ENCODE results near the gene NRIP1.

NRIP1 gene

DNA sequence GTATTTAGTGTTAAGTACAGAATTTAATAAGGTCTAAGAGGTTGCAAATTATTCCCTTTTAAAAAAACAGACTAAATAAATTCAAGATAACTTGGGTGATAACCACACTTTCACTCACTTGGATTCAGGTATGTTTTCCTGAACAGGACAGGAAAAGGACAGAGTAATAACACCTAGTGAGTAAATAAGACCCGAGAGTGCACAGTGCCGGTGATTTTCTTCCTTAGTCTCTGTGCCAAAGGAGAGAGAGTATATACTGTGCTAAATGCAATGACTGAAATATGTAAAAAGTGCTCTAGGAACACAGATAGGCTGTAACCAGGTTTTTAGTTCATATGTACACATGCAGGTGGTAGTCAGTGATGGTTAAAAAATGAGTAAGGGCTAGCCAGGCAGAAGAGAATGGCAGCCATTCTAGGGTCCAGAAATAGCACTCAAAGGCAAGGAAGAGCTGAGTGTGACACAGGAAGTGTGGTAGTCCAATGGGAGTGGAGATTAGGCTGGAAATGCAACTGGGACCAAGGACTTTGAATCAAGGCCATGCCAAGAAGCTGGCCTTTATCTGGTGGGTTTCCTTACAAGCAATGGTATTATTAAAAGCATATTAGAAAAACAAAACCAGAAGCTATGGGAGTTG, 58.1 kb downstream of the NRIP1 start:
- DNase-seq = peak in 1 of 14 donors; percentile 49

DNA sequence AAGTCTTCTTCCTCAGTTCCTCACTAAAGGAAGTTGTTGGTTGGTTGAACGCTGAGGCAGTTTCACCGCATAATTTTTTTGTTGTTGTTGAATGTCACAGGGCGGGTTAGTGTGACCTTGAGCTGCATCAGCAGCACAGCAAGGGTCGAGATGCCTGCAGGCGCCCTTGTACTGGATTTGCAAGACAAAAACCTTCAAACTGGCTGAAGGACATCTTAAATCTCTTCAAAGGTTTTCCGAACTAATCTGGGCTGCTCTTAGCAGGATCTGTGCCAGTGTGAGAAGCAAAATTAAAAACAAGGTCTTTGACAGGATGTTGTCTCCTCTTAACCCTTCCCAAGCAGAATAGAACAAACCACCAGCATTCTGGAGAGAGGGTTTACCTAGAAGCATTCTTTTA, 59.4 kb downstream of the NRIP1 start:
- DNase-seq = peak in 4 of 14 donors; percentile 6 to 61 (median 17)

DNA sequence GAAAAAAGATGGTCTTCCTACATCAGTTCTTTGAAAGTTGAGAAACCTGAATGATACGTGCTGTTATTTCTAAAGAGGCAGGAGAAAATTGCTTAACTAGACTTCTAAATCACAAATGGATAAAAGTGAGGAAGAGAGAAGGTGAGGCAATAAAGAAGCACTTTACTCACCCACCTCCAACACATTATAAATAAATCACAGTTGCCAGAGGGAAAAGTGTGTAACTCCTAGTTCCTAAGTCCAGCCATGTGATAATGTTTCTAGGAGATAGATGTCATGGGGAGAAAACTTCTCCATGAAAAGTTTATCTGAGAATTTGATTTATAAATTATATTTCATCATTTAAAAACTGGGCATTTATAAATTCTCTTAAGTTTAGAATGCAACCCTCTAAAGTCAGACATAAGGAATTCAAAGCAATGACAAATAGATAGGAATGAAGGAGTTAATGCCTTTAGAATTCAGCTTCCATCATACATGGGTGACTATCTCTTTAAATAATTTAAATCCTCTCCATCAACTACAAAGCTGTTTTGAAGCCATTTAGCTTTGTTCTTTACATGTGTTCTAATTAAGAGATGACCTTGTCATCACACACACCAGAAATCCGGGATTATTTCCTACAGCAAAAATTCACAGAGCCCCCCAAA, 60.0 kb downstream of the NRIP1 start:
- DNase-seq = peak in 1 of 14 donors; percentile 27

DNA sequence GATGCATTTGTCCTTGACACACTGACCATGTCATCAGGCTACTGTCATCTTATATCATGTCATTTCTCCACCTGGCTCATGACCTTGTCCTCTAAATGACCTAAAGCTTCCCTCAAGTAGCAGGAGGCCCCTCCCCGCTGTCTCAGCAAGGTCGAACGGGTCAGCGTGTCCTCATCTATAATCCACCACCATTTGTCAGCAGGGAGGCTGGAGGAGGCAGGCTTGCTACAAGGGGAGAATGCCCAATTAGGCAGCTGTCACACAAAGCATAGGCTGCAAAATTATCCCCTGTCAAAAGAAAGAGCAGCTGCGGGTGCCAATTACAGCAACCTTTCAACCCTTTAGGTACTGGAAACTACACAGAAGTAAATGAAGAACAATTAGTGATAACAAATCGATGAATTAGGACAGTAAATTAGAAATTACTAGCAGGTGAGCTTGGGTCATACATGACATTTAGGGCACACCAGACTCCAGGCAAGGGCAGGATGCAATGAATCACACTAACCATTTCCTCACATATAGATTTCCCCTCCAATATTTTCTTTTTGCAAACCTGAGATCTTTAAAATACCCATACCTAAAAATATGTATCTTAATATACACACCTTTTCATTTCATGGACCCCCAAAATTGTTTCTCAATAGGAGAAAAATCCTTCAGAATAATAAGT, 61.2 kb downstream of the NRIP1 start:
- peak in 2 of 14 donors; percentile 13 to 46 for DNase-seq

DNA sequence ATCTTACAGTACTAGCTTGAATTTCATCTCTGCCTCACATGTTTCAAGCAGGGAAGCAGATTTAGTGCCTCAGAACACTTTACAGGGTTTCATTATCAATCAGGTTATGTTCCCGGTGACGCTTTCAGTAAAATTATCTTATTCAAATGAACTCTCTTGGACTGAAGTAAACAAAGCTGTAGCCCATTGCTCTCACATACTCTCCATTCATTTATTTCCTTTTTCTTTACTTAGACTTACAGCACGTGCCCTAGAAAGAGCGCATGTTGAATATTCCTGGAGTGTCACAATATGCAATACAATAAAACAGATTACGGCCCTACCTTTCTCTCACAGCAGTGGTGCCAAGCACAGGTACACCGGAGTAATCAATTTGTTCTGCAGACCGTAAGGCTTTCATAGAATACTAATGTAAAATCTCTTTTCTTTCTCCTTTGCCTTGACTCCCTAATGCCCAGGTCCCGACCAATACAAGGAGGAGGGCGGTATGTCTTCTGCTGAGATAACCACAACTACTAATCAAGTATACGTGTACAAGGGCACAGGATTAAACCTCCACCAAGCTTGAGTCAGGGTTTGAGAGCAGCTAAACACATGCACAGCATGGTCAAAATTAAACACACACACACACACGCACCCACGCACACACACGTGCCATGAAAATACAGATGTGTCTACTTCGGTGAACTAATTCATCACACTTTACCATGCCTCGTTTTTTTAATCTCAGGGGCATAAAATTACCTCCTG, 62.8 kb downstream of the NRIP1 start:
- DNase-seq = peak in 1 of 14 donors; percentile 62

DNA sequence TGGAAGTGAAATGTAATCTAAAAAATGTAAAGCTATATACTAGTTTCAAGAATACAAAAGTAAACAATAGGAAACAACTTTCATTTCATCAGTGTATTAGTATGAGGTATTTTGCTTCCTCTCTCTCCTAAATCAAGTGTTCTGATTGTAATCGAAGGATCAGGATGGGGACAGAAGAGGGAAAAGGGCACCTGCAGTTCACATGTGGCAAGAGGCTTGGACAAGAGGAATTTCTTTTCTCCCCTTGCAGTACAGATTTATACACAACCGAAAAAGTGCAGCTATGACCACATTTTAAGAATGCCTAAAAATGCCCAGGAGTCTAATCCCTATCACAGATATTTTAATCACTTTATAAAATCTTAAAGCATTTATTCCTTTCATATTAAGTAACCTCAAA, 63.7 kb downstream of the NRIP1 start:
- DNase-seq = no peak

DNA sequence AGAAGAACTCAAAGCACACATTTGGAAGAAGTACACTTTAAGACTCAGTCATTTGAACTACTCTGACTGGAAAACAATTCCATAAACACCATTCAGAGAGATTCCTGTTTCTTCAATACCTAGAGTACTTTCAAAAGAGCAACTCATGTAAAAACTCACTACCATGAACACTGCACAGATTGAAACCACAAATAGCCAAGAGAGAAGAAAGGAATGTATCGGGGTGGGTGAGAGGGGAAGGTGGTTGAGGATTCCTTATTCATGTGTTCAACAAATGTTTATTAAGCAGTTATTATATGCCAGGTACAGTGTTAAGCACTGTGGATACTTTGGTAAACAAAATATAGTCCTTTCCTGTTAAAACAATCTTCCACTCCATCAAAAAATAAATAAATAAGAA, 64.7 kb downstream of the NRIP1 start:
- no peak for DNase-seq

DNA sequence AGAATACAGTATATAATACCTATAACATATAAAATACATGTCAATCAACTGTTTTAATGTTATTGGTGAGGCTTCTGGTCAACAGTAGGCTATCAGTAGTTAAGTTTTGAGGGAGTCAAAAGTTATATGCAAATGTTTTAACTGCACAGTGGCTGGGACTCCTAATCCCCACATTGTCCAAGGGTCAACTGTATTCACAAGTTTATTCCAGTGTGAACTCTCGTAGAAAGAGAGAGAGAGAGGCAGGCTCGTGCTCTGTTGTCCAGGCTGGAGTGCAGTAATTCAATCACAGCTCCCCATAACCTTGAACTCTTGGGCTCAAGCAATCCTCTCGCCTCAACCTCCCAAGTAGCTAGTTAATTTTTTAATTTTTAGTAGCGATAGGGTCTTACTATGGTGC, 66.0 kb downstream of the NRIP1 start:
- no peak for DNase-seq

DNA sequence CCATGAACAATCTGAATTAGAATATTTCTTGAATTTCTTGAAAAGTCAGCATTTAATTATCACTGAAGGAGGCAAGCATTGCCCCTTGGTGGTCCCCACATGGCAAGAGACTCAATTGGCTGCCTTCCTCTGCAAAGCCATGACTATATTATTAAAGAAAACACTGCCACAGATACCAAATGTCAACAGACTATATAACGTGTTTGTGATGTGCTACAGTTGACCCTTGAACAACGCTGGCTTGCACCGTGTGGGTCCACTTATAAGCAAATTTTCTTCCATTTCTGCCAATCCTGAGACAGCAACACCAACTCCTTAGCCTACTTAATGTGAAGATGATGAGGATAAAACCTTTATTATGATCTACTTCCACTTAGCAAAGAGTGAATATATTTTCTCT, 66.5 kb downstream of the NRIP1 start:
- no peak for DNase-seq

DNA sequence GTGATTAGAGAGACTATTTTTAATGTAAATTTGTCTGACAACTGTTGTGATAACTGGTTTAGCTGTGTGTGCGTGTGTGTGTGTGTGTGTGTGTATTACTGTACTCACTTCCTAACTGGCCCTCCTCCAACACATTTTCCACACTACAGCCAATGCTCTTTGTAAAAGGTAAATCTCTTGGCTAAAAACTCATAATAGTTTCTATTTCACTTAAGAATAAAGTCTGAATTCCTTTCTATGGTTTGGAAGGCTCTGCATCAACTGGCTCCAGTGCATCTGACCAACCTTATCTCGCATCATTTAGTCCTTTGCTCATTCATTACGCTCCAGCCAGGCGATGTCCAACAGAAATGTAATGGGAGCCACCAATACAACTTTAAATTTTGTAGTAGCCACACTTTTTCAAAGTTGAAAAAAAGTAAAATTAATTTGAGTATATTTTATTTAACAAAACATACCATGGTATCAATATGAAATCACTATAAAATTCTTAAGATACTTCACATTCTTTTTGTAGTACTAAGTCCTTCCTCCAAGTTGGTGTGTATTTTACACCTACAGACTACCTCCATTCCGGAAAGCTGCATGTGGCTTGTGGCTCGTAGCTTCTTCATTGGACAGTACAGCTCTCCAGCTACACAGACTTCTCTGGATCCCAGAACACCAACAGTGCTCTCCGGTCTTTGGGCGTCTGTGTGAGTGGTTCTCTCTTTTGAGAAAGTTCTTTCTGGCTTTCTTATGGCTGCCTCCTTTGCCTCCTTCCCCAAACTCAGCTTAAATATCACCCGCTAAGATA, 68.9 kb downstream of the NRIP1 start:
- no peak for DNase-seq

DNA sequence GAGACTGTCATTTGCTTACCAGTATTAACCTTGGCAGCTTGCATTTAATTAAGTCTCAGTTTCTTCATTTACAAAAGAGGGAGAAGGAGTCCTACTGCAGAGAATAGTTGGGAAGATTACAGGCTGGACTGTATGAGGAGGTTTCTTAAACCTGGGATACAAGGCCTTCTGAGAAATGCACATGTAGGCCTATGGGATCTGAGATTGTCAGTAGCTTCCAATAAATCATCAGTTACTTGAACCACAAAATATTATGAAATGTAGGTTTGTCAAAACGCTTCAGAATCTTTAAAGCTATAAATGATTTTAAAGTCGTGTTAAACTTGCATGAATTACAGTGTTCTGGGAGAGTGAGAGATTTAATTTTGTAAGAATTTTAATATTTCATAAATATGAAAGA, 69.6 kb downstream of the NRIP1 start:
- DNase-seq = peak in 1 of 14 donors; percentile 4

DNA sequence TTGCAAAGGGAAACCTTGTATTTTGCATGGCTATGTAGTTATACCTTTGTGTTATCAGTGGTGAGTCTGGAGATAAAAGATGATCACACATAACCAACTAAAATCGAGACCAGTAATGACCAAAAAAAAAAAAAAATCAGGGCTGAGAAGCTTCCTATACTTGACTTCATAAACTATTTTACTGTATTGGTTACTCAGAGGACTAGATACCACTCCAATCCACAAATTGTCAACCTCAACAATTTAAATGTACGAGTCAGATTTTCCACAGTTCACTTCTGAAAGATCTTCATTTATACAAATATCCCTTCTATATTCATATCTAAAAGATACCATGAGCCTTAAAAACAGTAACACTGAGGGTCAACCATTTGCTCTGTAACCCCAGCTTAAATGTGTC, 71.7 kb downstream of the NRIP1 start:
- DNase-seq = no peak

DNA sequence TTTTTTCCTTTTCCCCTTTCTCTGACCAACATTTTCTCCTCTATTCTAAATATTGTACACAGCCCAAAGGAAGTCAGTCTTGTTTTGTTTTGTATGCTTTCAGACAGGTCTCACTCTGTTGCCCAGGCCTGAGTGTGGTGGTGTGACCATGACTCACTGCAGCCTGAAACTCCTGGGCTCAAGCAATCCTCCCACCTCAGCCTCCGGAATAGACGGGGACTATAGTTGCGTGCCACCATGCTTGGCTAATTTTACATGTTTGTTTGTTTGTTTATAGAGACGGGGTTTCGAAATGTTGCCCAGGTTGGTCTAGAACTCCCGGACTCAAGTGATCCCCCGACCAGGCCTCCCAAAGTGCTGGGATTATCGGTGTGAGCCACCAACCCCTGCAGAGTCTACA, 72.8 kb downstream of the NRIP1 start:
- DNase-seq = peak in 1 of 14 donors; percentile 4

DNA sequence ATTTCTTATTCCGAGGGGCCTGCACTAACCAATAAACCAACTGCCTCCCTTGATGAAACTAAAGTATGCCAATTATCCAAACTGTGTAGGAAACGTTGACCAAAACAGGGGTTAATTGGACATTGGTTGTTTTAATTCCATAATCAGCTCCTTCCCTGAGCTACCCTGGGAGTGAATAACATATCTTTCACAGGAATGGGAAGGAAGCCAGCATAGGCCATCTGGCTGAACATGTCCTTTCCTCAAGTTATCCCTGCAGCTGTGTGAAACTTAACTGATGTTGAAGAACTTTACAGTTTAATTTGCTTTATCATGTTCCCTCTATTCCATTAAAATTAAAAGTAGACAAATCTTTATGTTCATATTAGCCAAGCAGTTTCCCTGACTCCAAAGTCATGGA, 75.4 kb downstream of the NRIP1 start:
- DNase-seq = peak in 1 of 14 donors; percentile 3

DNA sequence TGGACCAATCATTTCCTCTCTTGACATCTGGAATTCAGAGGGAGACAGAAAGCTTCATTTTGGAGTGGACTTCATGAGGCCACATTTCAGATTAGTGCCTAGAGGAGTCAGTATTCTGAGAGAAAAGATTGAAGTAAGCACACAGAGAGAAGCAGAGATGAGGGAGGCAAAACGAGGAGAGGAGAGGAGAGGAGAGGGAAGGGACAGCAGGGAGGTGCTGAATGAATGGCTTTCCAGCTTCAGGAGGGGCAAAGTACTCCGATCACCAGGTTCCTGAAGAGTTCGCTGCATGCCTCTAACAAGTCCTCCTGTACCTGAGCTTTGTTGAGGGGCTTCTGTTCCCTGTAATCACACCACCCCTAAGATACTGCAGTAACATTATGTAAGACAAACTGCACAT, 76.0 kb downstream of the NRIP1 start:
- DNase-seq = no peak

DNA sequence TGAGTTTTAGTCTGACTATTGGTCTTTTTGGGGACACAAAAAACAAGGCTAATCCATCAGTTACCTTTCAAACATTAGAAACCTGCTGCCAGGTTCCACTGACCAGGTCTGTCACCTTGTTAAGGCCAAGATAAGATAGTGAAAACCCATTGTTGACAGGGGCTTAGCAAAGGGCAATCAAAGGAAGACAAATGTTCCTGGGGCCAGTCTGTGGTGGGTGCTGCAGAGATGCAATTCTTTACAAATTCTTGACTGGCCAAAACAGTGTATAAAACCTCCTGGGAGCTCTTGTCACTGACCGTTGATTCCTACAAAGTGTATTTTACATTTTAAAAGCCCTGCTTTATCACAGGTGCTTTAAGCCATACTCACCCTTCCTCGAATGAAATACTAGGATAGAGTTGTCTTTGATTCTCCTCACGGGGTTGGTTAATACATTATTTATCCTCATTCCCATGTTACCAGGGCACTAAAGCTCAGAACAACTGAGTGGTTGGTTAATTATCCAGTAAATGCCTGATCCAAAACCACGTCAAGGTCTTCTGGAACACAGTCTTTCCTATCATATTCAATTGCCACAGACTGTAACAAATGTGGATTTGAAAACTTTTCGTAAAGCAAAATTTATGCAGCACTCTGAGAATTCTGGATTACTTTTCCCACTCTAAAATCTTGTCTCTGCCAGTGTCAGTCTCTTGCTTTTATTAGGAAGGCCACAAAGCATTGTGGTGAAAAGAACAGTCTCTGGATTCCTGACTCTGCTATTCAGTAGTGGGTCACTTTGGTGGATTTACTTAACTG, 77.2 kb downstream of the NRIP1 start:
- no peak for DNase-seq

DNA sequence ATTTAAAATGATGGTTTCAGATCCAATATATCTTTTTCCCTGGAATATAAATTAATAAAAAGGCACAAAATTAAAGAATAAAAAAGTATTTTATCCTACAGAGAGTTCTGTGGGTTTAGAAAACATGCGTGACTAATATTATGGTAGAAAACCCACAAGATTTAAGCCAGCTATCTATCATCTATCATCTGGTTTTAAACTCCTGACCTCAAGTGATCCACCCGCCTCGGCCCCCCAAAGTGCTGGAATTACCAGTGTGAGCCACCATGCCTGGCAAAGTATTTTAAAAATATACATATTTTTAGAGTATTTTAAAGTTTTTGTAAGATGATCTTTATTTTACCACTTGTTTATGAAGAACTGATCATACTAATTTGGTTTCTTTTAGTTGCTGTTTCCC, 79.5 kb downstream of the NRIP1 start:
- DNase-seq = no peak

DNA sequence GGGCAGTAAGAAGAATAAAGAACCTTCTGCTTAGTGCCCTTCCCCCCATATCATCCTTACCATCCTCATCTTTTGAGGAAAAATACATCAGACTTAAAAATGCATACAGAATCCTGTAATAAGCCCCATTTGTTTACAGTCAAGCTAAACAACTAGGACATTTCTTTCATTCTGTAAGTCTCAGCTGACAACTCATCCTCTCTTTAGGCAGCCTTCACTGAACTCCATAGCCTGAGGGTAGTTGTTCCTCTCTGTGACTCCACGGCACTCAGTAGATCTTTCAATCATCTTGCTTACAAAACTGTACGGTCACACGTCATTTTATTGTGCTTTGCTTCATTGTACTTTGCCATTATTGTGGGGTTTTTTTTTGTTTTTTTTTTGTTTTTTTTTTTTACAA, 82.5 kb downstream of the NRIP1 start:
- DNase-seq = no peak

DNA sequence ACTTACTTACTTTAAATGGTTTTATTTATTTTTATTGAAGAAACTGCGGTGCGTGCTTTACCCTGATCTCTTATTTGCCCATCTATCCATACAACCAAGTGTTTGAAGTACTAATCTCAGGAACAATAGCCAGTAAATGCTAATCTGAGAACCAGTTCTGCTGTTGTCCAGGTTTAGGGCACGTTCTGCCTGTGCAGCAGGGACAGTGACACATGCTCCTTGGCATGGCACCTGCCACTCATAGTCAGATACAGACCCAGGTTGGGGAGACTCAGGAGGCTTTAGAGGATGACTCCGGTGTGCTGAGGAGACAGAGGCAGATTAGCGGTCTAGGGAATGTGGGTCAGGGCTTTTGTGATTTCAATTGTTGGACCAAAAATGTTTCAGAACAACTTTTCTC, 83.6 kb downstream of the NRIP1 start:
- DNase-seq = no peak

DNA sequence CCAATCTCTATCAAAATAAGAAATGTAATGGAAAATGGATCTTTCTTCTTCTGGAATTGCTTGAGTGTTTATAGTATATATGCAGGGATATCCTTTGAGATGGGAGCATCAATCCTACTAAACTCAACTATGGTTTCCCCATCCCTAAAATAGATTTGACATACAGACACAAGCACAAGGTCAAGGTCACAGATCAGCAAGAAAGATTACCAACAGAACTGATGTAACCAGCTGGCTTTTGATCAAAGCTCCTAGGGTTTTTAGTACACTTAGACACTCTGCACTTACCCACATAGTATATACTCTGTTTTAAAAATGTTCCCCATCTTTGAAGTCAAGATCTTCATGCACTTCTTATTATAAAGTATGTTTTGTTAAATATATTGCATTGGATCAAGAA, 85.5 kb downstream of the NRIP1 start:
- DNase-seq = no peak

DNA sequence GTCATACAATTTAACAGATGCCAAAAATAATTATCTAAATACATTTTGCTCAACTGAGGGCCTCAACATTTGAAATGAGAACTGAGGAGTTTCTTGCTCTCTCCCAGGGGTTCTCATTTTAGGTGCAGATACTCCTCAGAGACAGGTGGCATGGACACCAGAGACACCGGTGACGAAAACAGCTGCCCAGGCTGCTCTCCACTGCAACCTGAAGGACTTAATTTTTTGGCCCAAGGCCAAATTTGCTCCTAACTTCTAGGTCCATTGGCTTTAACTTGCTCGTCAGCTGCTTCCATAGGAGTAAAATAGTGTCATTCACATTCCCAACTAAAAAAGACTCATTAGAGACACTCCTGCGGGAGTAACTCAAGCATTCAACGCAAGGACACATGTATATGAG, 87.0 kb downstream of the NRIP1 start:
- no peak for DNase-seq

Data from C1 segment of cervical spinal cord (tissue), 14 donors.